ENCODE data around the gene TNS3. TPM values are rescaled to one million over a fixed set of nuclear protein-coding genes. Genes with fewer than 3 reads are reported as not detected.
A peak's percentile ranks its signal among the peaks of the same experiment; 100 is the strongest.

The TNS3 gene
- total RNA-seq, 1 experiment from 2014 or later, result 9.5 TPM

DNA sequence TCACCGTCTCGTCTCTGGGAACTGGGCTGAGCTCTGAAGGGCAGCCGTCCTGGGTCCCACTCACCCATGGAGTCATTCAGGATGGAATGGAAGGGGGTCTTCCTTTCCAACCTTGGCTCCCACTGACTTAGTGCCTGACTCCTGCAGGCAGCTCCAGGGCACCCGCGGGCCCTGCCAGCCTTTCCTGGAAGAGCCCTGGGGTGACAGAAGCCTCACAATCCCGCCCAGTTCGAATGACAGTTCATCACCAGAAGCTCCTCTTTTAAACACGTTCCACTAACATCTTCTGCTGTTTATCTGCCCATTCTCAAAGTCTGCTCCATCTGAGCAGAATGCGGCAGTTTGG, 110.6 kb downstream of the TNS3 start:
- no peak overlapping the region for H3K18ac ChIP-seq (ENCODE audit: insufficient read length, low read depth, low read length)
- no peak overlapping the region for H2BK20ac ChIP-seq (ENCODE audit: low read depth, low read length, poor library complexity, severe bottlenecking)
- no peak overlapping the region for H2AFZ ChIP-seq (ENCODE audit: low read length)
- H3K4me1 Mint-ChIP-seq, result peaks cover 20% of the 10 kb centered on the region in 2 experiments
- H2BK5ac ChIP-seq (ENCODE audit: insufficient read length, low read length), result no peak overlapping the region
- no peaks in the 10 kb centered on the region for H3K79me2 ChIP-seq (ENCODE audit: insufficient read depth, low read length)
- no peaks in the 10 kb centered on the region for H3K23me2 ChIP-seq (ENCODE audit: insufficient read length, low read depth, low read length, poor library complexity, severe bottlenecking)
- no peak overlapping the region for H2BK12ac ChIP-seq (ENCODE audit: insufficient read length, low read depth, low read length)
- H3K9me3 ChIP-seq (ENCODE audit: control insufficient read depth, low read depth, low read length), result no peaks in the 10 kb centered on the region
- no peak overlapping the region for H3K23ac ChIP-seq (ENCODE audit: insufficient read length, low read depth, low read length)
- no CpG with 5 or more reads among the region's 9 CpGs for WGBS (ENCODE audit: extremely low coverage, insufficient read length, low lambda C conversion rate)
- peaks cover 40% of the 10 kb centered on the region for H3K27me3 Mint-ChIP-seq (ENCODE audit: low read depth)
- no peak overlapping the region for H2BK120ac ChIP-seq (ENCODE audit: low read depth, low read length, poor library complexity, severe bottlenecking)
- H2AK5ac ChIP-seq (ENCODE audit: insufficient read length, low read length), result no peak overlapping the region
- H3K9ac ChIP-seq (ENCODE audit: extremely low read depth, insufficient read length, low read length), result no peak overlapping the region
- H3K79me1 ChIP-seq (ENCODE audit: insufficient read depth, low read depth, low read length, poor library complexity, severe bottlenecking), result no peaks in the 10 kb centered on the region
- no peaks in the 10 kb centered on the region; the same call in 1 of the 2 replicates for H3K27me3 ChIP-seq (ENCODE audit: insufficient read depth, low read length)
- H3K4ac ChIP-seq (ENCODE audit: low read depth, low read length), result no peak overlapping the region
- H3K27ac ChIP-seq (ENCODE audit: insufficient read length, low read depth, low read length), result no peak overlapping the region
- H3K4me1 ChIP-seq (ENCODE audit: insufficient read depth, low read length), result peaks cover 16% of the 10 kb centered on the region; the same call in 1 of the 2 replicates
- H4K5ac ChIP-seq (ENCODE audit: insufficient read length, low read depth, low read length), result no peak overlapping the region
- H3T11ph ChIP-seq (ENCODE audit: low read length), result no peak overlapping the region
- no peak overlapping the region for H3K56ac ChIP-seq (ENCODE audit: insufficient read length, low read depth, low read length)
- TF ChIP-seq, protein P1, sequence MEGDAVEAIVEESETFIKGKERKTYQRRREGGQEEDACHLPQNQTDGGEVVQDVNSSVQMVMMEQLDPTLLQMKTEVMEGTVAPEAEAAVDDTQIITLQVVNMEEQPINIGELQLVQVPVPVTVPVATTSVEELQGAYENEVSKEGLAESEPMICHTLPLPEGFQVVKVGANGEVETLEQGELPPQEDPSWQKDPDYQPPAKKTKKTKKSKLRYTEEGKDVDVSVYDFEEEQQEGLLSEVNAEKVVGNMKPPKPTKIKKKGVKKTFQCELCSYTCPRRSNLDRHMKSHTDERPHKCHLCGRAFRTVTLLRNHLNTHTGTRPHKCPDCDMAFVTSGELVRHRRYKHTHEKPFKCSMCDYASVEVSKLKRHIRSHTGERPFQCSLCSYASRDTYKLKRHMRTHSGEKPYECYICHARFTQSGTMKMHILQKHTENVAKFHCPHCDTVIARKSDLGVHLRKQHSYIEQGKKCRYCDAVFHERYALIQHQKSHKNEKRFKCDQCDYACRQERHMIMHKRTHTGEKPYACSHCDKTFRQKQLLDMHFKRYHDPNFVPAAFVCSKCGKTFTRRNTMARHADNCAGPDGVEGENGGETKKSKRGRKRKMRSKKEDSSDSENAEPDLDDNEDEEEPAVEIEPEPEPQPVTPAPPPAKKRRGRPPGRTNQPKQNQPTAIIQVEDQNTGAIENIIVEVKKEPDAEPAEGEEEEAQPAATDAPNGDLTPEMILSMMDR (conservative IDR thresholded peaks at IDR 0.05), result no peak
- H3K4me3 Mint-ChIP-seq, result peak overlapping the region in 1 of 2 experiments; percentile 2; a peak in 1 of 5 replicates
- no peak overlapping the region for H4K91ac ChIP-seq (ENCODE audit: insufficient read length, low read depth, low read length)
- no peaks in the 10 kb centered on the region for H4K20me1 ChIP-seq (ENCODE audit: control insufficient read depth, insufficient read depth, insufficient read length)
- H3K27ac Mint-ChIP-seq, result no peak overlapping the region
- H2BK15ac ChIP-seq (ENCODE audit: low read depth, low read length), result no peak overlapping the region
- no peak overlapping the region for H3K4me2 ChIP-seq (ENCODE audit: insufficient read depth, insufficient read length, low read length)
- H3K14ac ChIP-seq (ENCODE audit: insufficient read depth, low read length), result no peak overlapping the region
- H3K36me3 Mint-ChIP-seq (ENCODE audit: insufficient read depth in 1 of 3, low read depth in 3 of 3), result no peaks in the 10 kb centered on the region
- no peak for DNase-seq
- no peaks in the 10 kb centered on the region for H3K9me3 Mint-ChIP-seq
- no peak overlapping the region for H4K8ac ChIP-seq (replicated peaks; ENCODE audit: insufficient read length, low read depth, low read length)
